CD1c-positive myeloid dendritic cell (primary cell): ENCODE results near the gene FAAH2.
"Not testable (repeated sequence)": the region's sequence is repeated elsewhere in the genome, so short reads cannot be mapped to it uniquely, and the experiment has no call there.

Experiments used
- DNase-seq: peaks from one replicate; pipeline ENCODE4 v3.0.0-alpha.2; 2016; ENCODE audit errors: extremely low spot score

The FAAH2 gene, protein sequence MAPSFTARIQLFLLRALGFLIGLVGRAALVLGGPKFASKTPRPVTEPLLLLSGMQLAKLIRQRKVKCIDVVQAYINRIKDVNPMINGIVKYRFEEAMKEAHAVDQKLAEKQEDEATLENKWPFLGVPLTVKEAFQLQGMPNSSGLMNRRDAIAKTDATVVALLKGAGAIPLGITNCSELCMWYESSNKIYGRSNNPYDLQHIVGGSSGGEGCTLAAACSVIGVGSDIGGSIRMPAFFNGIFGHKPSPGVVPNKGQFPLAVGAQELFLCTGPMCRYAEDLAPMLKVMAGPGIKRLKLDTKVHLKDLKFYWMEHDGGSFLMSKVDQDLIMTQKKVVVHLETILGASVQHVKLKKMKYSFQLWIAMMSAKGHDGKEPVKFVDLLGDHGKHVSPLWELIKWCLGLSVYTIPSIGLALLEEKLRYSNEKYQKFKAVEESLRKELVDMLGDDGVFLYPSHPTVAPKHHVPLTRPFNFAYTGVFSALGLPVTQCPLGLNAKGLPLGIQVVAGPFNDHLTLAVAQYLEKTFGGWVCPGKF

DNA sequence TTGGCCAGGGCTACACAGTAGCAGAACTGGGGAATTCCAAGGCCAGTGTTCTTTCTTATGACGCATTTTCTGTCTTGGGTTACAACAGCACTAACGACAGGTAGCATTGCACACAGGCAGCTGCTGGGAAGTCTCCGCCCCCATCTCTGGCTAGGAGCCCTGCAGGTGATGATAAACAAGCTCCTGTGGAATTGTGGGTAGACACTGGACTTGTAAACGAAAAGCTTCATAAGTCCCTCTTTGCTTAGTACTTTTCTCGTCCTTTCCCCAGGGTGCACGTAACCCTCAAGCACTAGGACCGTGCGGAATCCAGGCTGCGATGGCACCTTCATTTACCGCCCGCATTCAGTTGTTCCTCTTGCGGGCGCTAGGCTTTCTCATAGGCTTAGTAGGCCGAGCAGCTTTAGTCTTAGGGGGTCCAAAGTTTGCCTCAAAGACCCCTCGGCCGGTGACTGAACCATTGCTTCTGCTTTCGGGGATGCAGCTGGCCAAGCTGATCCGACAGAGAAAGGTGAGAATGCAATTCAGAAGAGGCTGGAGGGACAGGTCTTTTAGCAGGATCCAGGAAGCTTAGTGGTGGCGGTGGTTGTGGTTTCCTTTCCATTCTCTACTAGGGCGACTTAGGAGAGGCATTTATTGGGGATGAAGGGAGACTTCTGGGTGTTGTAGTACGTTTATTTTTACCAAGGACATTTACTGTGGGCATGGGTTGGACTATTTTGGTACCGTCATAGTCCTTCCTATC is at the start of gene FAAH2:
TSS of gene FAAH2 (plus strand) at position 200 of the 745 bp plus-strand sequence. CDS start at position 320, 120 bp downstream.
- DNase-seq, result no peak

DNA sequence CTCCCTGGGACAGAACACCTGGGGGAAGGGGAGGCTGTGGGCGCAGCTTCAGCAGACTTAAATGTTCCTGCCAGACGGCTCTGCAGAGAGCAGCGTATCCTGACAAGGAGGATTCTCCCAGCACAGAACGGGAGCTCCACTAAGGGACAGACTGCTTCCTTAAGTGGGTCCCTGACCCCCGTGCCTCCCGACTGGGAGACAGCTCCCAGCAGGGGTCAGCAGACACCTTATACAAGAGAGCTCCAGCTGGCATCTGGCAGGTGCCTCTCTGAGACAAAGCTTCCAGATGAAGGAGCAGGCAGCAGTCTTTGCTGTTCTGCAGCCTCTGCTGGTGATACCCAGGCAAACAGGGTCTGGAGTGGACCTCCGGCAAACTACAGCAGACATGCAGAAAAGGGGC is 44.5 kb upstream of the FAAH2 start:
- DNase-seq, result no peak

DNA sequence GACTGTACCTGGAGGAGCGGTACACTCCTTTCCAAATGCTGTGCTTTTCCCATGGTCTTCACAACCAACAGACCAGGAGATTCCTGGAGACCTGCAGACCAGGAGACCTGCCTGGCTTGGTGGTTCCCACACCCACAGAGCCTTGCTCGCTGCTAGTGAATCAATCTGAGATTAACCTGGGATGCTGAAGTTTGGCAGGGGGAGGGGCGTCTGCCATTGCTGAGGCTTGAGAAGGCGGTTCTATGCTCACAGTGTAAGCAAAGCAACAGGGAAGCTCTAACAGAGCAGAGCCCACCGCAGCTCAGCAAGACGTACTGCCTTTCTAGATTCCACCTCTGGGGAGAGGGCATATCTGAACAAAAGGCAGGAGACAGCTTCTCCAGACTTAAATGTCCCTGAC is 34.5 kb upstream of the FAAH2 start:
- no peak for DNase-seq

DNA sequence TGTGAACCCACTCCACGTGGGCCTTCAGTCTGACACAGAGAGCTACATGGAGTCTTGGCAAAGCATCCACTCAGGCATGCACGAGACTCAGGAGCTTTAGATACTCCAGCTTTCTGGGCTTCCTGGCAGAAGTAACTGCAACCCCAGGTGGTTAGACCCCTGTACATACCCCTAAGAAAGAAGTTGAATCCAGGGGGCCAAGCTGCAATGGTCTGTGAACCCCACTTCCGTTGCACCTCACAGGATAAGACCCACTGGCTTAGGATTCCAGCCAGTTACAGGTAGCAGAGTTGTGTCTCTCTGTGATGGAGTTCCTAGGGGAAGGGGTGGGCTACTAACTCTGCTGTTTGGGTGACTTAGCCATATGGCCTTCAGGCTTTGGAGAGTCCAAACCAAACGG is 21.4 kb upstream of the FAAH2 start:
- no peak for DNase-seq

DNA sequence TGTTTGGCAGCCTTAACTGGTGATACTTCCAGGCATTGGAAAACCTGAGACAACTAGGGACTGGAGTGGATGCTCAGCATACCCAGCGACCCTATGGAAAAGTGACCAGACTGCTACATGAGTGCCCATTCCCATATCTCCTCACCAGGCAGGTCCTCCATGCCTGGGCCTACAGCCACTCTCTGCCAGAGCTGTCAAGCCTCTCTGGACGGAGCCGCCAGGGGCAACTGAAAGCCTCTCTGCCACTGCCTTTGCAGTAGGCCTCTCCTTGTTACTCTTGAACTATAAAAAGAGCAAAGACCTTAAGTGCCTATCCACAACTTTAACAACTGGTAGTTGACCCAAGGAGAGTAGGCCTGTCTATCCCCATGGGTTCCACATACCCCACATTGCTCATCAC is 20.2 kb upstream of the FAAH2 start:
- DNase-seq, result no peak

DNA sequence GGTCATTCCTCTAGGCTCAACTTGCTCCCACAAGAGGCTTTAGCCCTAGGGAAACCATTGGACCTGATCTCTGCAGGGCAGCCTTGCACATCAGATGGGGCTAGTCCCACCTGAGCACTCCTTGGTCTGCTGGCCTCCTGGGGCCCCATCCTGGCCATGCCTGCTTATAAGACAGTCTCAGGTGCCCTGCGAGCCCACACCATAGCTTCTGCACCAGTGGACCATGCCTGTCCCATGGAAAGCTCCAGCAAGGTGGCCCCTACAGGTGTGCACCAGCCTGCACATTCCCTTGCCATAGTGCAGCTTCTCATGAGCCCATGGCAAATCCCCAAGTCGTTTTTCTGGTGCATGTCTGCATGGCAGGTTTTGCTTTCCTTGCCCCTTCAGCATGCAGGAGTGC is 19.6 kb upstream of the FAAH2 start:
- DNase-seq, result no peak

DNA sequence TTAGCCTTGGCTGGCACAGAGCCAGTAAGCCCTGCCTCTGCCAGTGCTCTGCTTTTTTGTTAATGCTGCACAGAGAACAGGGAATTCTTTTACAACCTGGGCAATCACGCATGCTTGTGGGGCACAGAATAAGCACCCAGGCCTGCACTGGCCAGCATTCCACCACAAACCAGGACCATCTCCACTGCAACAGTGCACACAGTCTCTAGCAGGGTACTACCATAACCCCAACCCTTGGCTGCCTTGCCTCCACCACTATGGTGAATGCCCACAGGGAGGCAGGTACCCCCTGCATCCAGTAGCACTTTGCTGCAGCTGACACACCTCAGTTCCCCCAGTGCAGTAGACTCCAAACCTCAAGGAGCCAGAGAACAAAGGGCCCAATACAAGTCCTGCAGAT is 19.2 kb upstream of the FAAH2 start:
- no peak for DNase-seq

DNA sequence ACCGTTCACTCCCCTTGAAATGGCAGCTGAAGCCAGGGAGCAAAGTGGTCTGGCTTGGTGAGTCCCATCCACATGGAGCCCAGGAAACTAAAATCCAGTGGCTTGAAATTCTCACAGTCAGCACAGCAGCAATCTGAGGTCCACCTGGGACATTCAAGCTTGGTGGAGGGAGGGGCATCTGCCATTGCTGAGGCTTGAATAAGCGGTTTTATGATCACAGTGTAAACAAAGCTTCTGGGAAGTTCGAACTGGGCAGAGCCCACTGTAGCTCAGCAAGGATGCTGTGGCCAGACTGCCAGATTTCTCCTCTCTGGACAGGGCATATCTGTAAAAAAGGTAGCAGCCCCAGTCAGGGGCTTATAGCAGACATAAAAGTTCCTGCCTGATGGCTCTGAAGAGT is 15.5 kb upstream of the FAAH2 start:
- no peak for DNase-seq

DNA sequence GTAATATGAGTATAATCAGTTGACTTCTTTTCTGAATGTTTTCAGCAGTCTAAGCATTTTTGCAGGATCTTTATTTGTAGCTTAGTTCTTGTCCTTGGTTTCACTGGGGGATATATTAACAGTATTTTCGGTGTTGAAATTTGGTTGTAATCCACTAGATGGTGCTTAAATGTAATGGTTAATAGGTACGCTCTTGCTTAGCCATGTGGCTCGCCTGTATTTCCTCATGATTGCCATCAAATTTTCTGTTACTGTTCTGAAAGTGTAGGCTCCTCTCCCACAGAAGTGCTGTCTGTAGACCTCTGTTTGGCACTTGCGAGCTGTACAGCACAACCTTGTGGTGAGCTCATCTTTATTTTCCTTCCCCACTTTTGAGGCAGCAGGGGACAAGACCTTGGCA is 3.9 kb upstream of the FAAH2 start:
- DNase-seq, result no peak

DNA sequence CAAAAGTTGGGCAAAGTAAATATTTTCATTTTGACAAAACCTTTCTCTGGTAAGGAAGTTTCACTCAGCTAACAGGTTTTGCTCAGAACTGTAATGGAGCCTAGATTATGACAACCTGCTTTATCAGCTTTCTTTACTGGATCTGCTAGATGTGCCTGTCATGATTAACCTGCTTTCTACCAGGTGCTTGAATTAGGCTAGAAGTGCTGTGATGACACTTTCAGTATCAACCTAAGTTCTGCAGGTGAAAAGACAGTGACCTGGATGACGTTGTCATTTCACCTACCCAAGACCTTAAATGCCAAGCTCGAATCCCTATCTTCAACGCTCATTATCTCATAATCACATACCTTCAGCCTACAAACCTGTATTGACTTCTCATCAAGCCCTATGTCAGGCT is 1.5 kb upstream of the FAAH2 start:
- no peak for DNase-seq

DNA sequence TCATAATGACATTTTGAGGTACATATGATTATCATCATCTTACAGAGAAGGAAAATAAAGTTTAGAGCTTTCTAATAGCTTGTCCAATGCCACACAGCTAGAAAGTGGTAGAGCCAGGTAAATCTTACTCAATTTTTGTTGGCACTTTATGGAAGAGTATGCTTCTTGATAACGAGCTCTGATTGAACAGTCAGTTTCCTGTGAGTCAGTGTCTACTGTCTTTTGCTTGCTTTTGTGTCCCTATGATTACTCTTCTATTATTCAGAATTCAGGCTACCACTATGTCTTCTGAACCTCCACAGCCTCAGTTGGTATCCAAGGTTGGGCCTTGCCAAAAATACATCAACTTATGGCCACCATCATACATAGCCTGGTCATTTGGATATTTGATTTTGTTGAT is 2.6 kb downstream of the FAAH2 start:
- no peak for DNase-seq

DNA sequence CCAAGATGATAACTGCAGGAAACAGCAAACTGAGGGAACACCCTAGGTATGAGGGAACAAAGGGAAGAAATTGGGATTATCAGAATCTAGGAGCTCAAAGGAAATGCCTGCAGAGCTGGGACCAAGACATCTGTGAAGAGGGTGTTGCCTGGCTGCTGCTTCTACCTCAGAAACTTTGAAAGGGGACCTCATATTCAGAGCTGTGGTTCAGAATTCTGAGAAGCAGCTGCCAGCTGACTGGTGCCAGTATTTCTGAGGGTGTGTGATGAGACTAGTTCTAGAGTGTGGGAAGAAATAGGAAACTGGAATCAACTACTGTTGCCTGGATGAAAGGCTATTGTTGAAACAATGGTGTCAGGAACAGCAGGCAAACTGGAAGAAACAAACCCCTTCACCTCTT is 8.5 kb downstream of the FAAH2 start:
- no peak for DNase-seq

DNA sequence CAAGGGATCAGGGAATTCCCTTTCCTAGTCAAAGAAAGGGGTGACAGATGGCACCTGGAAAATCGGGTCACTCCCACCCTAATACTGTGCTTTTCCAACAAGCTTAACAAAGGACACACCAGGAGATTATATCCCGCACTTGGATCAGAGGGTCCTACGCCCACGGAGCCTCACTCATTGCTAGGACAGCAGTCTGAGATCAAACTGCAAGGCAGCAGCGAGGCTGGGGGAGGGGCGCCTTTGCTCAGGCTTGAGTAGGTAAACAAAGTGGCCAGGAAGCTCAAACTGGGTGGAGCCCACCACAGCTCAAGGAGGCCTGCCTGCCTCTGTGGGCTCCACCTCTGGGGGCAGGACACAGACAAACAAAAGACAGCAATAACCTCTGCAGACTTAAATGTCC is 9.2 kb downstream of the FAAH2 start:
- DNase-seq, result not testable (repeated sequence)

DNA sequence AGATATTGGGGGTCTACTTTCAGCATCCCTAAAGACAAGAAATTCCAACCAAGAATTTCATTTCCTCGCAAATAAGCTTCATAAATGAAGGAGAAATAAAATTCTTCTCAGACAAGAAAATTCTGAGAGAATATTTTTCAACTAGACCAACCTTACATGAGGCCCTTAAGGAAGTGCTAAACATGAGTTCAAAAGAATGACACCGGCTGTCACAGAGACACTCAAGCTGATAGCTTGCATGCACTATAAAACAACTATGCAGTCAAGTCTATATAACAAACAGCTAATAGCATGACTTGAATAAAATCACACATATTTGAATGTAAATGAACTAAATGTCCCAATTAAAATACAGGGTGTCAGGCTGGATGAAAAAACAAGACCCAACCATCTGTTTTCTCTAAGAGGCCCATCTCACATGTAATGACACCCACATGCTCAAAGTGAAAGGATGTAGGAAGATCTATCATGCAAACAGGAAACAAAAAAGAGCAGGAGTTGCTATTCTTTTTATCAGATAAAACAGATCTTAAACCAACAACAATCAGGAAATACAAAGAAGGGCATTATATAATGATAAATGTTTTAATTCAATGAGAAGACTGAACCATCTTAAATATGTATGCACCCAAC is 27.2 kb downstream of the FAAH2 start:
- DNase-seq, result no peak

DNA sequence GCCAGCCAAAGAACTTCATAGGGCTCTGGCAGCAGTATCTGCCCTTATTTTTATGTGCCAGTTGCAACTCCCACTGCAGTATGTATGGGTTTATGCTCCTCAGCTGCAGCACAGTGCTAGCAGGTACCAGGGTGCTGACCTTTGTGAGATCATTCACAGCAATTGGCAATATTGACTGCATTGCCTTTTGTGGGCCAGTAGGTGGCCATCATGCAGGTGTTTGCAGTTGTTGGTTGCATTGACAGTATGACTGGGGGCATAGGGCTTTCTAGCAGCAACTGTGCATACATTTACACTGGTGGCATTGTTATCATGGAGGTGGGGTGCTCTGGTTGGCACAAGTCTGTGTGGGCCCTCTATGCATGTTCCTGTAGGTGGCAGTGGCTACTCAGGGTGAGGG is 42.5 kb downstream of the FAAH2 start:
- no peak for DNase-seq

DNA sequence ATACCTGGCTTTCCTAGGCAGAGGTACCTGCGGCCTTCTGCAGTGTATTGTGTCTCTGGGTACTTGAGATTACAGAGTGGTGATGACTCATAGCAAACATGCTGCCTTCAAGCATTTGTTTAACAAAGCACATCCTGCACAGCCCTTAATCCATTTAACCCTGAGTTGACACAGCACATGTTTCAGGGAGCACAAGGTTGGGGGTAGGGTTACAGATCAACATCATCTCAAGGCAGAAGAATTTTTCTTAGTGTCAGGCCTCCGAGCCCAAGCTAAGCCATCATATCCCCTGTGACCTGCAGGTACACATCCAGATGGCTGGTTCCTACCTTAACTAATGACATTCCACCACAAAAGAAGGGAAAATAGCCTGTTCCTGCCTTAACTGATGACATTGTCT is 49.3 kb downstream of the FAAH2 start:
- not testable (repeated sequence) for DNase-seq

DNA sequence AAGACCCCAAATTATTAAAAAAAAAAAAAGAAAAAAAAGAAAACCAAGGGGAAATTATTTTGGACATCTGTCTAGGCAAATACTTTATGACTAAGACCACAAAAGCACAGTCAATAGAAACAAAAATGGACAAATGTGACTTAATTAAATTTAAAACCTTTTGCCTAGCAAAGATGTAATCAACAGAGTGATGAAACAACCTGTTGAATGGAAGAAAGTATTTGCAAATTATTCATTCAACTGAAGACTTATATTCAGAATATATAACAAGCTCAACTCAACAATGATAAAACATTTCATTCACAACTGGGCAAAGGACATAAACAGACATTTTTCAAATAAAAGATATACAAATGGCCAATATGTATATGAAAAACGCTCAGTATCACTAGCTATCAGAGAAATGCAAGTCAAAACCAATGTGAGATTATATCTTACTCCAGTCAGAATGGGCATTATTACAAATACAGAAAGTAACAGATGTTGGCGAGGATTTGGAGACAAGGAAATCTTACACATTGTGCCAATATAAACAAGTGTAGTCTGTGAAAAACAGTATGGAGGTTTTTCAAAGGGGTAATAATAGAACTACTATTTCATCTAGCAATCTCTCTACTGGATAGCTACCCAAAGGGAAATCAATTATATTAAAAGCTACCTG is 67.1 kb downstream of the FAAH2 start:
- DNase-seq, result no peak

DNA sequence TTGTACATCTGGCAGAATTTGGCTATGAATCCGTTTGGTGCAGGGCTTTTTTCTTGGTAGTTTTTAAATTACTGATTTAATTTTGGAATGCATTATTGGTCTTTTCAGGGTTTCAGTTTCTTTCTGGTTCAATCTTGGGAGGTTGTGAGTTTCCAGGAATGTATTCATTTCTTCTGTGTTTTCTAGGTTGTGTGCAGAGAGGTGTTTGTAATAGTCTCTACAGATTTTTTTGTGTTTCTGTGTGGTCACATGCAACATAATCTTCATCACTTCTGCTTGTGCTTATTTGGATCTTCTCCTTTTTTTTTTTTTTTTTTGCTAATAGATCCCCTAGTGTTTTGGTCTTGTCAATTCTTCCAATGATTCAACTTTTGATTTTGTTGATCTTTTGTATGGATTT is 77.6 kb downstream of the FAAH2 start:
- DNase-seq, result no peak

DNA sequence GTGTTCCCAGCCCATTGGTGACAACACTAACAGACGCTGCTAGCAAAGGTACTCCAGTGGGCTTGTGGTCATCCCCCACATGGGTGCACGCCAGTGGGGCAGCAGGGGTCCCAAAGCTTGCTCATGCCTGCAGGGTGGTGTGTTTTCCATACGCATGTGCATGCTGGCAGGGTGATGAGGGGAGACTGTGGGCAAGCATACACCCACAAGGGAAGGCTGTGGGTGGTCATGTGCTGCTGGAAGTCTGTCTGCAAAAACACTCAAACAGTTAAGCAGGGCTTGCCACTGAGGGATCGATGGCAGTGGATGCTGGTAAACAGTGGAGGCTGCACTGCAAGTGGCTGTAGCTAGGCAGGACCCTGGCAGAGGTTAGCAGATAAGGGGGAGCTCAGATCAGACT is 79.9 kb downstream of the FAAH2 start:
- DNase-seq, result no peak

DNA sequence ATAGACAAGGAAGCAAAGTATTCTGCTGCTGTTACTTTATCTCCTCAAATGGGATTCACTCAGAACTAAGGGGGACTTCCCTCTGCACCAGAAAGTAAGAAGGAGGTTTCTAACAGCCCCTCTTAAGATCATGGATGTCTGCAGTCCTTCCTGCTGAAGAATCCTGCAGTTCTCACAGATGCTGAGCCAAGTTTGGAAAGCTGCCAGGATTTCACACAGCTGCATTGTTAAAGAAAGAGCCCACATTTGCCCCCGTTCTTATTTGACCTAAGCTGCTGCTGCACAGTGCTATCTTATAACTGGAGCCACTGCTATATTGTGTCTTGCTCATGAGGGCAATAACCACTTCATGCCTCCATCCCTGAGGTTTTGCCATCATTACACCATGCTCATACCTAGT is 81.1 kb downstream of the FAAH2 start:
- no peak for DNase-seq

DNA sequence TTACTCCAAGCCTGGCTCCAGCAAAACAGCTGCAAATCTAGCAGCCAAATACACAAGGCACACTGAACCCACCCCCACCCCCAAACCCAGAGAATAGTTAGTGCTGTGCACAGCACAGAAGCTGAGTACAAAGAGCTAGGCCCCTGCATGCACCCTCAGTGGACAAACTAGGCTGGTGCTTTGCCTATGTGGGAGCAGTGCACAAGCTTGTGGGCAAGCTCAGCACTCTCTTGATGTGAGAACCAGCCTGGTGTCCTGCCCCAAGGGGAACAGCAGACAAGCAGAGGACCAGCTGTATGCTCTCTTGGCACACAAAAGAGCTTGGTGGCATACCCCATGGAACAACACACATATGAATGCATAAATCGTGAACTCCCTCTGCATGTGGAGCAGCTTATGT is 81.7 kb downstream of the FAAH2 start:
- DNase-seq, result no peak

DNA sequence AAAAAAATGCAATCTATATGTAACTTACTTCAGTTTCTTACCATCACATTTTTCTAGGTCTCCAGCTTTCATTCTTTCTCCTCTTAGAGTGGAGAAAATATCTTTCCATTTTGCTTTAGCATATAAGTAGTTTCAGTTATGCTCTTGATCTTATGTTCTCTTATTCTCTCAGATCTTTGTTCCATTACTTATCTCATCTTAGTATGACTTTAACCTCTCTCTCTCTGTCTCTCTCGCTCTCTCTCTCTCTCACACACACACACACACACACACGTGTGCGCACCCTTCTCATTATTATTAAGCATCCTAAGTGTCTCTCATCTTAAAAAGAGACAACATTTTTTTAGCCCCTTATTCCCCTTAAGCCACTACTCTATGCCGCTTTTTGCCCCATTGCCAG is 92.8 kb downstream of the FAAH2 start:
- no peak for DNase-seq
